GM23338 (cell line): ENCODE measurements around the gene SHISA8. TPM values are rescaled to one million over a fixed set of nuclear protein-coding genes. Genes with fewer than 3 reads are reported as not detected.
A peak's percentile ranks its signal among the peaks of the same experiment; 100 is the strongest.

Experiments
- ATAC-seq: fragments of 200-7000 bp; cut with Tn5 transposase; 3 replicates; pipeline ENCODE4 v1.9.1; 2020
- DNase-seq: peaks from one replicate; pipeline ENCODE4 v3.0.0-alpha.2; 2015; ENCODE audit warnings: low spot score
- H2AFZ ChIP-seq: fragments of 200-600 bp; sonication (generic); 2 replicates; pipeline ENCODE4 v1.8.0; 2016; ENCODE audit warnings: antibody characterized with exemption, mild to moderate bottlenecking, moderate library complexity
- H3F3A ChIP-seq: fragments of 200-600 bp; sonication (generic); replicated peaks from 2 replicates; pipeline ENCODE4 v1.8.0; 2017; ENCODE audit warnings: antibody characterized with exemption, mixed run types, low read depth
- H3K27ac ChIP-seq: fragments of 200-600 bp; sonication (generic); 2 replicates; pipeline ENCODE4 v1.6.1; 2016; ENCODE audit warnings: low read depth
- H3K27me3 ChIP-seq: fragments of 200-600 bp; sonication (generic); 2 replicates; pipeline ENCODE4 v1.8.0; 2016; ENCODE audit warnings: mild to moderate bottlenecking, mixed run types, moderate library complexity; ENCODE audit not compliant: insufficient read depth
- H3K36me3 ChIP-seq: fragments of 200-600 bp; sonication (generic); 2 replicates; pipeline ENCODE4 v1.8.0; 2016; ENCODE audit warnings: mild to moderate bottlenecking; ENCODE audit not compliant: insufficient read depth
- H3K4me1 ChIP-seq: fragments of 200-600 bp; sonication (generic); 2 replicates; pipeline ENCODE4 v1.8.0; 2016; ENCODE audit warnings: mild to moderate bottlenecking, moderate library complexity; ENCODE audit not compliant: insufficient read depth
- H3K4me2 ChIP-seq: fragments of 200-600 bp; sonication (generic); 2 replicates; pipeline ENCODE4 v1.7.1; 2017; ENCODE audit warnings: mixed run types
- H3K4me3 ChIP-seq: fragments of 200-600 bp; sonication (generic); 2 replicates; pipeline ENCODE4 v1.6.1; 2016; ENCODE audit warnings: mixed run types
- H3K79me2 ChIP-seq: fragments of 200-600 bp; sonication (generic); replicated peaks from 2 replicates; pipeline ENCODE4 v1.8.0; 2017; ENCODE audit warnings: mild to moderate bottlenecking; ENCODE audit not compliant: insufficient read depth
- H3K9me2 ChIP-seq: fragments of 200-600 bp; sonication (generic); 2 replicates; pipeline ENCODE4 v1.8.0; 2017; ENCODE audit not compliant: insufficient read depth
- H4K20me1 ChIP-seq: fragments of 200-600 bp; sonication (generic); replicated peaks from 2 replicates; pipeline ENCODE4 v1.8.0; 2017; ENCODE audit warnings: mild to moderate bottlenecking; ENCODE audit not compliant: insufficient read depth
- H3K27ac Mint-ChIP-seq: 2 replicates; pipeline ENCODE4 v1.8.0; 2020; ENCODE audit warnings: inconsistent platforms, mild to moderate bottlenecking, moderate library complexity, mixed read lengths
- H3K27me3 Mint-ChIP-seq: 3 replicates; pipeline ENCODE4 v1.8.0; 2022; ENCODE audit warnings: low read depth, mild to moderate bottlenecking, moderate library complexity, mixed read lengths, inconsistent platforms; ENCODE audit not compliant: insufficient read depth, poor library complexity
- H3K36me3 Mint-ChIP-seq: 3 replicates; pipeline ENCODE4 v1.8.0; 2021; ENCODE audit warnings: low read depth, mild to moderate bottlenecking, inconsistent platforms, moderate library complexity, mixed read lengths
- H3K4me1 Mint-ChIP-seq: 3 replicates; pipeline ENCODE4 v1.8.0; 2020; ENCODE audit warnings: mild to moderate bottlenecking, inconsistent platforms, mixed read lengths
- H3K4me3 Mint-ChIP-seq: 3 replicates; pipeline ENCODE4 v1.8.0; 2021; ENCODE audit warnings: moderate library complexity, mild to moderate bottlenecking, inconsistent platforms, mixed read lengths
- H3K9me3 Mint-ChIP-seq: 3 replicates; pipeline ENCODE4 v1.8.0; 2020; ENCODE audit warnings: moderate library complexity, mild to moderate bottlenecking, inconsistent platforms, mixed read lengths
- EZH2 ChIP-seq: fragments of 200-600 bp; sonication (generic); IDR thresholded peaks from one replicate; pipeline ENCODE4 v1.8.0; 2017; ENCODE audit warnings: antibody characterized with exemption, mild to moderate bottlenecking, low read depth; ENCODE audit not compliant: unreplicated experiment
- JUNB ChIP-seq: IDR thresholded peaks from one replicate; pipeline ENCODE4 v1.6.1; 2016; ENCODE audit warnings: antibody characterized with exemption; ENCODE audit not compliant: unreplicated experiment
- POLR2AphosphoS5 ChIP-seq: IDR thresholded peaks from 2 replicates; pipeline ENCODE4 v1.6.1; 2016; ENCODE audit warnings: antibody characterized with exemption, low read depth
- REST ChIP-seq: IDR thresholded peaks from one replicate; pipeline ENCODE4 v1.6.1; 2018; ENCODE audit warnings: antibody characterized with exemption; ENCODE audit not compliant: unreplicated experiment
- STAT1 ChIP-seq: IDR thresholded peaks from one replicate; pipeline ENCODE4 v1.6.1; 2016; ENCODE audit warnings: antibody characterized with exemption; ENCODE audit not compliant: unreplicated experiment
- ZNF331 ChIP-seq: fragments of 250-450 bp; sonication (Bioruptor Pico); IDR thresholded peaks from 2 replicates; pipeline ENCODE4 v1.5.0; 2020; ENCODE audit warnings: low read depth, mild to moderate bottlenecking, moderate library complexity
- ZNF462 ChIP-seq: fragments of 250-450 bp; sonication (Bioruptor Pico); IDR thresholded peaks from 2 replicates; pipeline ENCODE4 v1.5.0; 2020; ENCODE audit warnings: mild to moderate bottlenecking, moderate library complexity
- polyA plus RNA-seq: library from polyadenylated mRNA; unstranded; fragments of >200 nt; fragmentation: Nextera tagmentation; extraction: Ambion mirVana; gene quantifications from 2 replicates; pipeline ENCODE4 v1.2.1, GENCODE V29; 2016
- total RNA-seq: library from RNA; depleted of rRNA; stranded (reverse); fragments of >200 nt; shearing (Covaris generic); gene quantifications from 2 replicates; pipeline ENCODE4 v1.2.3, GENCODE V29; 2014

The SHISA8 gene
- total and polyA plus RNA-seq, 2 experiments from 2014 or later, result 5.1 TPM; not detected in 1

- TF ChIP-seq ZNF462 (CRISPR knock-in tag), result no peak
These were observed 32.7 kb upstream of the SHISA8 start (continued) for GRCh38 chr22:41947424-41948080.

GRCh38 chr22:41946629-41947423, 32.0 kb upstream of the SHISA8 start, which contains the start of gene CENPM:
CENPM (minus strand) TSS chr22:41947152; CDS start chr22:41947076, 76 bp downstream.
- Mint-ChIP-seq H3K27me3 (peaks cover 24% of the 10 kb centered on the region), H3K4me3 (peak within 1 kb of the TSS; percentile 82), H3K4me1 (peaks cover 31% of the 10 kb centered on the region), H3K27ac (peak within 1 kb of the TSS; percentile 82; the same call in 1 of the 2 replicates), H3K9me3 (no peaks in the 10 kb centered on the region), H3K36me3 (peaks cover 36% of the 10 kb centered on the region)
- Histone ChIP-seq H2AFZ (peak within 1 kb of the TSS; percentile 92), H3K36me3 (0 out of 2 replicates have a peak, but pooled peaks cover 4% of the 10 kb centered on the region), H3K27ac (no peak within 1 kb of the TSS; the same call in 1 of the 2 replicates), H3K4me3 (peak within 1 kb of the TSS; percentile 55), H3F3A (peaks cover 24% of the 10 kb centered on the region), H3K4me1 (peaks cover 34% of the 10 kb centered on the region), H3K27me3 (0 out of 2 replicates have a peak, but pooled peaks cover 3% of the 10 kb centered on the region), H3K9me2 (no peaks in the 10 kb centered on the region), H4K20me1 (peaks cover 22% of the 10 kb centered on the region), H3K79me2 (peaks cover 10% of the 10 kb centered on the region), H3K4me2 (peak within 1 kb of the TSS; percentile 90)
- DNase-seq (peak; percentile 98), ATAC-seq (peak; percentile 93)
- TF ChIP-seq POLR2AphosphoS5 (peak; percentile 78), EZH2 (no peak), REST (no peak), ZNF331 (CRISPR knock-in tag) (no peak), JUNB (no peak), STAT1 (no peak)
